T-cell (primary cell): Measurements from ENCODE around the gene MIAT. TPM values are rescaled to one million over a fixed set of nuclear protein-coding genes. Genes with fewer than 3 reads are reported as not detected.

ENCODE experiments used
- ATAC-seq, 4 experiments: fragments of 200-7000 bp in 3 of 4; fragments of 150-1000 bp in 1 of 4; cut with Tn5 transposase; replicated peaks in 1 of 4; 1 replicate in 3 of 4; 2 replicates in 1 of 4; pipeline ENCODE4 v1.10.0; 2021; ENCODE audit warnings: moderate library complexity in 3 of 4, mild to moderate bottlenecking in 2 of 4, moderate number of reproducible peaks in 1 of 4
- CTCF ChIA-PET, 2 donors: fragments of 300-600 bp; sonication (Branson Sonifier 250); formaldehyde crosslinking; loops; one replicate each; lab custom pipeline; 2022; ENCODE audit warnings: antibody characterized with exemption in 2 of 2; lab: Charles Lee
- POLR2A ChIA-PET, 2 donors: fragments of 300-600 bp; sonication (Branson Sonifier 250); formaldehyde crosslinking; loops; one replicate each; lab custom pipeline; 2022; ENCODE audit warnings: antibody characterized with exemption in 2 of 2; lab: Charles Lee
- DNase-seq, 35 experiments: peaks; one replicate each; pipeline versions ENCODE4 v3.0.0 to v3.0.0-alpha.2; 2013 to 2023
- H3K27ac ChIP-seq: one replicate; pipeline ENCODE4 v1.5.1; 2013; ENCODE audit warnings: low read length
- H3K27me3 ChIP-seq, 2 experiments: replicated peaks in 1 of 2; 1 replicate in 1 of 2; 2 replicates in 1 of 2; pipeline versions ENCODE4 v1.6.1 to v1.7.0; 2013; ENCODE audit warnings: low read length in 1 of 2, mixed read lengths in 1 of 2; ENCODE audit not compliant: control insufficient read depth in 2 of 2, insufficient read depth in 2 of 2; ENCODE audit errors: extremely low read depth in 1 of 2
- H3K36me3 ChIP-seq, 2 donors: 1 replicate in 1 of 2; 2 replicates in 1 of 2; pipeline versions ENCODE4 v1.6.1 to v1.7.0; 2013; ENCODE audit warnings: low read length in 1 of 2; ENCODE audit not compliant: control insufficient read depth in 2 of 2, insufficient read depth in 1 of 2; ENCODE audit errors: extremely low read depth in 1 of 2
- H3K4me1 ChIP-seq, 2 experiments: 1 replicate in 1 of 2; 2 replicates in 1 of 2; pipeline versions ENCODE4 v1.6.1 to v1.7.0; 2013; ENCODE audit warnings: low read length in 2 of 2, mixed read lengths in 1 of 2; ENCODE audit not compliant: insufficient read depth in 2 of 2, control insufficient read depth in 1 of 2; ENCODE audit errors: extremely low read depth in 1 of 2
- H3K4me3 ChIP-seq, 2 donors: 1 replicate in 1 of 2; 2 replicates in 1 of 2; pipeline versions ENCODE4 v1.5.1 to v1.7.0; 2013; ENCODE audit warnings: mild to moderate bottlenecking in 2 of 2, low read length in 1 of 2, moderate library complexity in 1 of 2; ENCODE audit not compliant: control insufficient read depth in 1 of 2; ENCODE audit errors: extremely low read depth in 1 of 2
- H3K9me3 ChIP-seq: 2 replicates; pipeline ENCODE4 v1.7.0; 2013
- H3K27ac Mint-ChIP-seq, 2 donors: one replicate each; pipeline ENCODE4 v1.8.0; 2020 to 2021; ENCODE audit warnings: mild to moderate bottlenecking in 2 of 2, mixed read lengths in 2 of 2
- H3K27me3 Mint-ChIP-seq, 2 donors: one replicate each; pipeline ENCODE4 v1.8.0; 2021 to 2022; ENCODE audit warnings: mixed read lengths in 2 of 2
- H3K36me3 Mint-ChIP-seq: one replicate; pipeline ENCODE4 v1.8.0; 2021; ENCODE audit warnings: mixed read lengths
- H3K4me1 Mint-ChIP-seq, 3 donors: one replicate each; pipeline ENCODE4 v1.8.0; 2020 to 2022; ENCODE audit warnings: mixed read lengths in 3 of 3, mild to moderate bottlenecking in 1 of 3
- H3K4me3 Mint-ChIP-seq, 3 donors: one replicate each; pipeline ENCODE4 v1.8.0; 2020 to 2022; ENCODE audit warnings: mild to moderate bottlenecking in 3 of 3, mixed read lengths in 3 of 3, moderate library complexity in 3 of 3
- H3K9me3 Mint-ChIP-seq, 3 donors: one replicate each; pipeline ENCODE4 v1.8.0; 2020 to 2022; ENCODE audit warnings: mixed read lengths in 3 of 3
- WGBS: methylation state at CpG from one replicate; pipeline ENCODE4 v1.1.5; 2013; ENCODE audit warnings: missing lambda C conversion rate; ENCODE audit not compliant: insufficient coverage; 5-methylcytosine and 5-hydroxymethylcytosine counted together
- total RNA-seq, 35 experiments: library from RNA in 6 of 35; stranded (reverse) in 6 of 35; fragments of 120-200 nt in 1 of 35; gene quantifications; one replicate each; pipeline versions ENCODE4 v1.2.1 to v1.2.4 and lab custom pipeline; 2013 to 2026

MIAT gene
- total RNA-seq, 5 donors from 2014 or later (not counting 1 experiment from before 2014, with no cell fraction given) = 45.8 to 237 (median 207) TPM

- ChIA-PET CTCF (interaction anchor here in 1 of 2 donors (0.6 kb wide), 1 partner anchor 1599 kb away, joined by 3 read pairs; no protein-coding TSS in a partner anchor), POLR2A (no interaction called here)
- Histone ChIP-seq H3K4me3 (no peak overlapping the region), H3K9me3 (no peaks in the 10 kb centered on the region), H3K36me3 (peaks cover 0 to 5% of the 10 kb centered on the region in 2 donors), H3K27me3 (peaks cover 0 to 2% of the 10 kb centered on the region in 2 experiments), H3K27ac (no peak overlapping the region), H3K4me1 (peaks cover 0 to 14% of the 10 kb centered on the region in 2 experiments)
- Mint-ChIP-seq H3K27me3 (no peaks in the 10 kb centered on the region), H3K27ac (no peak overlapping the region), H3K9me3 (peaks cover 0 to 4% (median 0%) of the 10 kb centered on the region in 3 donors), H3K36me3 (no peaks in the 10 kb centered on the region), H3K4me3 (no peak overlapping the region), H3K4me1 (peaks cover 4 to 14% (median 11%) of the 10 kb centered on the region in 3 donors)
- ATAC-seq (no peak), DNase-seq (no peak)
- WGBS = 94% methylated on average over 7 of the region's 12 CpGs
These were observed 32.6 kb upstream of the MIAT start for GRCh38 chr22:26624803-26625202.

DNA sequence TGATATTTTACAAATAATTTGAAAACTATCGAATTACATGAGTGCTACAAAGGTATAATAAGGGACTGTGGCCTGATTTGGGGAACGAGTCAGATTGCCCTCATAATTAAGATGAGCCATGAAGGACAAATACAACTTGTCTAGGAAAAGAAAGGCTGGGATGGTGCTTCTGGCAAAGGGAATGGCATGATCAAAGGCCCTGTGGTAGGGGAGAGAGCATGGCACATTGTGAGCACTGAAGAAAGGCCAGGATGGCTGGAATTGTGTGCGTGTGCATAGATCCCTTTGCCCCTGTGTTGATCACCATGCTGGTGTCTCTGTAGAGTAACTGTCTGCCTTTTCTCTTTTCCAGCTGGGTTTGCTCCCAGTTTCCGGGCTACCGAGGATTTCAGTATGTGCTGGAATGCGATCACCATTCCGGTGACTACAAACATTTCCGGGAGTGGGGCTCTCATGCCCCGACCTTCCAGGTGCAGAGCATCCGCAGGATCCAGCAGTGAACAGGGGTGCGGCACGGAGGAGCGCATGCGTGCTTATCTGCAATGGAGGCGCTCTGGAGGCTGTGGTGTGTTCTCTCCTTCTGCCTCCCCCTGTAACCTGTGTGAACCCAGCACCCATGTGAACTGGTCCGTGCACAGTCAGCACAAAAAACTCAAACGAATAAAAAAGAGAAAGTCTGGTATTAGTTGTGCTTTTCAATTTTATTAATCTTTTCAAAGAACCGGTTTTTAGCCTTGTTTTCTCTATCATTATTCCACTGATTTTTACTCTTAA, 27.2 kb upstream of the MIAT start:
- Mint-ChIP-seq H3K4me1 (peaks cover 4 to 18% (median 18%) of the 10 kb centered on the region in 3 donors), H3K27me3 (no peaks in the 10 kb centered on the region), H3K27ac (peak overlapping the region in 1 of 2 donors; percentile 31), H3K36me3 (no peaks in the 10 kb centered on the region), H3K4me3 (no peak overlapping the region), H3K9me3 (peaks cover 0 to 5% (median 0%) of the 10 kb centered on the region in 3 donors)
- no peak overlapping the region for H3K27ac ChIP-seq
- no peaks in the 10 kb centered on the region for H3K9me3 ChIP-seq
- H3K4me1 ChIP-seq = peaks cover 0 to 14% of the 10 kb centered on the region in 2 experiments
- ATAC-seq (no peak), DNase-seq (no peak)
- ChIA-PET POLR2A (interaction anchor here in 1 of 2 donors (1.0 kb wide), 1 partner anchor 147 kb away, joined by 5 read pairs; the partner anchor contains the start of genes HPS4 and SRRD), CTCF (interaction anchor here in 1 of 2 donors (0.7 kb wide), 1 partner anchor 82 kb away, joined by 3 read pairs; no protein-coding TSS in a partner anchor)
- whole genome bisulfite sequencing = 93% methylated on average over 12 of the region's 18 CpGs
- peaks cover 0 to 4% of the 10 kb centered on the region in 2 experiments for H3K27me3 ChIP-seq
- H3K4me3 ChIP-seq = no peak overlapping the region
- H3K36me3 ChIP-seq = no peaks in the 10 kb centered on the region

DNA sequence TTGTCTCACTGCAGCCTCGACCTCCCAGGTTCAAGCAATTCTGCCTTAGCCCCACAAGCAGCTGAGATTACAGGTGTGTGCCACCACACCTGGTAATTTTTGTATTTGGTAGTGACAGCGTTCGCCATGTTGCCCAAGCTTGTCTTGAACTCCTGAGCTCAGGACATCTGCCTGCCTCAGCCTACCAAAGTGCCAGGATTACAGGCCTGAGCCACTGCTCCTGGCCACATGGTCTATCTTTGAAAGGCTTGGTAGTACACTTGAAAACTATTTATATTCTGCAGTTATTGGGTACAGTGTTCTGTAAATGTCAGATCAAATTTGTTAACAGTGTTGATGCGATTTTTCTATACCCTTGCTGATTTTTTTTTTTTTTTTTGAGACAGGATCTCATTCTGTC, 26.1 kb upstream of the MIAT start:
- WGBS = 100% methylated on average over 3 of the region's 4 CpGs
- Histone ChIP-seq H3K4me1 (peaks cover 0 to 14% of the 10 kb centered on the region in 2 experiments), H3K4me3 (no peak overlapping the region), H3K36me3 (no peaks in the 10 kb centered on the region), H3K9me3 (no peaks in the 10 kb centered on the region), H3K27ac (no peak overlapping the region), H3K27me3 (peaks cover 0 to 4% of the 10 kb centered on the region in 2 experiments)
- POLR2A ChIA-PET = interaction anchor here in 1 of 2 donors (1.0 kb wide), 1 partner anchor 148 kb away, joined by 5 read pairs; the partner anchor contains the start of genes HPS4 and SRRD
- DNase-seq (no peak), ATAC-seq (no peak)
- CTCF ChIA-PET = no interaction called here
- no peaks in the 10 kb centered on the region for H3K36me3 Mint-ChIP-seq
- no peaks in the 10 kb centered on the region for H3K27me3 Mint-ChIP-seq
- no peak overlapping the region for H3K27ac Mint-ChIP-seq
- H3K4me3 Mint-ChIP-seq = no peak overlapping the region
- H3K9me3 Mint-ChIP-seq = peaks cover 0 to 5% (median 0%) of the 10 kb centered on the region in 3 donors
- H3K4me1 Mint-ChIP-seq = peaks cover 4 to 18% (median 18%) of the 10 kb centered on the region in 3 donors

DNA sequence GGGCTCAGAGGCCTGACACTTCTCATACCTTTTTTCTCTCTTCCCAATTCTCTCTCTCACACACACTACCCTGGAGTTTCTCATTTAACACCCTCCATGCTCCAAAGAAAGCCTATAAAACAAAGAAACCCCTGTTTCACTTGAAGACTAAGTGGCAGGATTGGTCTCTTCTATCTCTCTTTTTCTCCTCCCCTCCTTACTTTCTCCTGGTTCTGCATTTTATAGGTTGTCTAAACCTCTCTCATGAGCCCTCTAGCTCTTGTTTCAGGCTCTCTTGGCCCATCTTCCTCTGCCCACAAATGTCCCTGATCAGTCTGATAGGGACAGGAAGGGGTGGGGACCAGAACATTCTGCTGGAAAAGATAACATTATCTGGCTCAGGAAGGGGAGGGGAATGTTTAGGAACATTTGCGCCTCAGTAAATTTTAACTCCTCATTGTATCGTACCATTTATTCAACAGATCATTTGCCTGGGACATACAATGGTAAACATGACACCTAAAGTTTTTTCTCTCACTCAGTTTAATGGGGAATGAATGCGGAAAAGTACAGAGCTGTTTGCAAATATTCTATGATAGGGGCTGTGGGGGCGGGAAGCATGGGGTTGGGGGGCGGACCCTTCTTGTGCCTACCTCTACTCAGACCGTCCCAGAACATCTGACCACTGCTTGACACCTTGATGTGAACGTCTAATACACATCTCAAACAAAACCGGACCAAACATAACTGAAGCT, 24.8 kb upstream of the MIAT start:
- Mint-ChIP-seq H3K9me3 (peaks cover 0 to 5% (median 0%) of the 10 kb centered on the region in 3 donors), H3K36me3 (no peaks in the 10 kb centered on the region), H3K4me1 (peaks cover 0 to 12% (median 10%) of the 10 kb centered on the region in 3 donors), H3K27ac (no peak overlapping the region), H3K4me3 (no peak overlapping the region), H3K27me3 (no peaks in the 10 kb centered on the region)
- Histone ChIP-seq H3K27me3 (peaks cover 0 to 4% of the 10 kb centered on the region in 2 experiments), H3K4me3 (no peak overlapping the region), H3K27ac (no peak overlapping the region), H3K9me3 (no peaks in the 10 kb centered on the region), H3K4me1 (peaks cover 0 to 18% of the 10 kb centered on the region in 2 experiments), H3K36me3 (no peaks in the 10 kb centered on the region)
- DNase-seq = no peak
- POLR2A ChIA-PET = interaction anchor here in 1 of 2 donors (0.7 kb wide), 1 partner anchor 86 kb away, joined by 4 read pairs; no protein-coding TSS in a partner anchor
- CTCF ChIA-PET = interaction anchor here (0.6 kb wide), 2 partner anchors 12 to 1455 kb away, joined by 4 to 6 read pairs; no protein-coding TSS in a partner anchor
- 97% methylated on average over 3 of the region's 8 CpGs for WGBS
- ATAC-seq = no peak

GRCh38 chr22:26634189-26634588, 23.2 kb upstream of the MIAT start:
- H3K4me1 ChIP-seq = peaks cover 0 to 4% of the 10 kb centered on the region in 2 experiments
- peaks cover 0 to 4% of the 10 kb centered on the region in 2 experiments for H3K27me3 ChIP-seq
- H3K27me3 Mint-ChIP-seq = no peaks in the 10 kb centered on the region
- CTCF ChIA-PET = no interaction called here
- H3K4me3 ChIP-seq = no peak overlapping the region
- H3K4me3 Mint-ChIP-seq = no peak overlapping the region
- H3K9me3 Mint-ChIP-seq = peaks cover 0 to 5% (median 0%) of the 10 kb centered on the region in 3 donors
- no peak overlapping the region for H3K27ac Mint-ChIP-seq
- H3K9me3 ChIP-seq = no peaks in the 10 kb centered on the region
- no peak for DNase-seq
- no peak overlapping the region for H3K27ac ChIP-seq
- POLR2A ChIA-PET = no interaction called here
- no peaks in the 10 kb centered on the region for H3K36me3 ChIP-seq
- H3K4me1 Mint-ChIP-seq = peaks cover 0 to 8% (median 4%) of the 10 kb centered on the region in 3 donors
- WGBS = no CpG with 5 or more reads among the region's 3 CpGs
- ATAC-seq = no peak
- H3K36me3 Mint-ChIP-seq = no peaks in the 10 kb centered on the region

DNA sequence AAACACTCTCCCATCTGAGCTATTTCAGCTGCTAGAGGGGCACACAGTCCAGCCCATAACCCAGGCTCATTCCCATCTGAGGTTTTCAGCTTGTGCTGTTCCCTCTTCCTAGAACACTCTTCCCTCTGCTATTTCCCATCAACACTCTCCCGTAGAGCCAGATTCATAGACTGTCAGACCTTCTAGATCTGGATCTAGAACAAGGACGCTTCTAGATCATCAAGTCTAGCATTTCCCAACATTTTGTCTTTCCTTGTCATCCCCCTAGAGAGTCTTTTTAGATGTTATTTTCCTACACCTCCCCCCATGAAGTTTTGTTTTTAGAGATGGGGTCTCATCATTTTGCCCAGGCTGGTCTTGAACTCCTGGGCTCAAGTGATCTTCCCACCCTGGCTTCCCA, 22.3 kb upstream of the MIAT start:
- DNase-seq = no peak

More for the DNA sequence above, 22.3 kb upstream of the MIAT start:
- peaks cover 0 to 4% of the 10 kb centered on the region in 2 experiments for H3K4me1 ChIP-seq
- ChIA-PET POLR2A (no interaction called here), CTCF (no interaction called here)
- Mint-ChIP-seq H3K4me3 (no peak overlapping the region), H3K36me3 (no peaks in the 10 kb centered on the region), H3K27me3 (no peaks in the 10 kb centered on the region), H3K4me1 (peaks cover 0 to 8% (median 4%) of the 10 kb centered on the region in 3 donors), H3K27ac (no peak overlapping the region), H3K9me3 (peaks cover 0 to 5% (median 0%) of the 10 kb centered on the region in 3 donors)
- H3K36me3 ChIP-seq = no peaks in the 10 kb centered on the region
- no peak for ATAC-seq
- WGBS = 89% methylated on average over 1 of the region's 2 CpGs
- H3K27ac ChIP-seq = no peak overlapping the region
- no peak overlapping the region for H3K4me3 ChIP-seq
- peaks cover 0 to 4% of the 10 kb centered on the region in 2 experiments for H3K27me3 ChIP-seq
- no peaks in the 10 kb centered on the region for H3K9me3 ChIP-seq
